ENCODE data around the gene MBTD1.
A peak's percentile ranks its signal among the peaks of the same experiment; 100 is the strongest.

Gene MBTD1

DNA sequence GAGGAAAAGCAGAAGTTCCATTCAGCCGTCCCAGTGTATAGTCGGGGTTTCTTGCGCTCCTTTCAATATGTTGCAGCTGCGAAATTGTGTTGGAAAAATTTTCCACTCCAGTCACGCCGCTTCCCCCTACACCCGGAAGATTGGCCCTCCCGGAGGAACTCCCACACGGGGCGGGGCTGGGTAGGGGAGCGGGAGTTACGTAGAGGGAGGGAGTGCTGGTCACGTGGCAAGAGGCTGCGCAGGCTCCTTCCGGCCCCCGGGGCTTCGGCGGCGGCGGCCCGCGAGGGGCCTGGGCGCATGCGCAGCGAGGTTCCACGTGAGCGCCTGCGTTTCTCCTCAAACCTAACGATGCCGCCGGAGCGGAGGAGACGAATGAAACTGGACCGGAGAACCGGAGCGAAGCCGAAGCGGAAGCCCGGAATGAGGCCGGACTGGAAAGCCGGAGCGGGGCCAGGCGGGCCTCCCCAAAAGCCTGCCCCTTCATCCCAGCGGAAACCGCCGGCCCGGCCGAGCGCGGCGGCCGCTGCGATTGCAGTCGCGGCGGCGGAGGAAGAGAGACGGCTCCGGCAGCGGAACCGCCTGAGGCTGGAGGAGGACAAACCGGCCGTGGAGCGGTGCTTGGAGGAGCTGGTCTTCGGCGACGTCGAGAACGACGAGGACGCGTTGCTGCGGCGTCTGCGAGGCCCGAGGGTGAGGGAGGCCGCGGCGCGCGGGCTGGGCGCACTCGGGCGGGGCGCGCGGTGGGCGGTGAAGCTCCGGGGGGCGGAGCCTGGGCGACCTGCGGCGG, 581 bp upstream of the MBTD1 start, which contains the start of gene UTP18:
Gene UTP18, plus strand, starts transcription at position 310 of the 787 bp plus-strand sequence. Its CDS starts 39 bp downstream, at position 349.
- H3K9me3 Mint-ChIP-seq: no peaks in the 10 kb centered on the region
- peaks cover 22% of the 10 kb centered on the region for H3K36me3 Mint-ChIP-seq
- peak within 1 kb of the TSS; percentile 90 for H3K4me3 Mint-ChIP-seq
- peak within 1 kb of the TSS; percentile 98 for H3K27ac Mint-ChIP-seq
- H3K4me1 Mint-ChIP-seq: peaks cover 65% of the 10 kb centered on the region
- H3K27me3 Mint-ChIP-seq: no peaks in the 10 kb centered on the region

DNA sequence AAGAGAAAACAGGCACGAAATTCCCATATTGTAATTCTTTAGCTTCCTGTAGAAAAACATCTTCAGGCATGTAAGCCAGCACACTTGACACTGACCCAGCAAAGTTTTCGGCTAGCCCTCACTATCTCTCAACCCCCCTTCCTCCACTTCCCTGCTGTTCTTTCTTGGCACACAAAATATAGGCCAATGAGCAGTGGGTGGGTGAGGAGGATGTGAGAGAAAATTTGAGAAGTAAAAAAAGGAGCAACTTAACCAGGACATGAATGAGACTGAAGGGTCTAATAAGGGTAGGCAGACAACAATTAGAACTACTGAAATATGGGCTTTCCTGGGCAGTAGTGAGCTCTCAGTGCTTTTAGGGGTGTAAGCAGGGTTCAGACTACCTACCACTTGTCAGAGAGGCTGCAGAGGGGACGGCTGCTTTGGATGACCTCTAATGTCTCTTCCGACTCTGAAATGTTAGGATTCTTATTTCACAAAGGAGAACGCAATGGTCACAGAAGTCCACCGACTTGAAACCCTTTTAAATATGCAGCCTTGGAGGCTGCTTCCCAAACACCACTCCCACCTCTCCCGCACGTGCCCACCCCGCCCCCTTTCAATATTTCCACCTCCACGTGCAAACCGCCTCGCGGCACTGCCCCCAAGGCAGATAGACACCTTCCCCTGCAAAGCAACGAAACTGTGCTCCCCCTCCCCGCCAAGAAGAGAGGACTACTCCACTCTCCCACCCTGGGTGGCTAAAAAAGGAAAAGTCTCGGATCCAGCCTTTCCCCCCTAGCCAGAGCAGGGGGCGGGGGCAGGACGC, 889 bp downstream of the MBTD1 start:
- Mint-ChIP-seq H3K27me3 (no peaks in the 10 kb centered on the region), H3K4me1 (peaks cover 70% of the 10 kb centered on the region), H3K36me3 (peaks cover 21% of the 10 kb centered on the region), H3K4me3 (peak overlapping the region; percentile 90), H3K9me3 (no peaks in the 10 kb centered on the region), H3K27ac (peak overlapping the region; percentile 84)

DNA sequence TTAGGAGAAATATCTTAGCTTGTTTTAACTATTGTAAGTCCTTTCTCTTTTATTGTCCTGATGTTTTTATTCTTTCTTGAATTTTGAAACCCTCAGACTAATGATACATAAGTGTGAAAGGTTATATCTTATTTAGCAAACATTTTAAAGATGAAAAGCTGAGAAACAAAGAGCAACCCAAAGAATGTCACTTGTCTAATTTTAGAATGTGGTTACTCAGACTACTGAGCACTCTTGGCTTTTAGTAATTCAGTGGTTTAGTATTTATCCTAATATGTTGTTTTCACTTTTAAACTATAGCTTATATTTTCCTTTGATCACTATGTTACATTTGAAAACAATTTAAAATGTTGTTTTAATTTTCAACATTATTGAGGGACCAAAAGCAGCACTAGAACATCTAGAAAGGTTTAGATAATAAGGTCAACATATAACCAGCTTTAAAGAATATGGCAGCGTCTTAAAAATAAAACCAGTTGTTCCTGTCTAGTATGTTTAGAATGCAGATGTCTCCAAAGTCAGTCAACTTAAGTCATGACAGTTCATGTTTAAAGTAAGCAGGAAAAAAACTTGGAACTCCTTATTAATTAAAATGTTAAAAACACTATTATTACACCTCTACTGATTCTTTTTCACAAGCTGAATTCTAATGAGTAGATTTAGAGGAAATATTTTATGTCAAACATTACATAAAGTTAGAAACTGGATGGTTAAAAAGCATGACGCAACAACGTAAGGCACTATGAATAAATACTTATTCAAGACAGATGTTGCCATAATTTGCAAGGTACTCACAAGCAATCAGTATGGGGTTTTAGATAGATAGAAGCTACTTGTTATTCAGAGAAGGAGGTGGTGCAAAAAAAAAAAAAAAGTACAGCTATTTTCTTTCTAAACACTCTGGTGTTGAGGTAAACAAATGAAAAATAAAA, 2.4 kb downstream of the MBTD1 start:
- no peaks in the 10 kb centered on the region for H3K9me3 Mint-ChIP-seq
- peak overlapping the region; percentile 90 for H3K4me3 Mint-ChIP-seq
- peaks cover 67% of the 10 kb centered on the region for H3K4me1 Mint-ChIP-seq
- H3K27me3 Mint-ChIP-seq: no peaks in the 10 kb centered on the region
- H3K36me3 Mint-ChIP-seq: peaks cover 21% of the 10 kb centered on the region
- no peak overlapping the region for H3K27ac Mint-ChIP-seq

DNA sequence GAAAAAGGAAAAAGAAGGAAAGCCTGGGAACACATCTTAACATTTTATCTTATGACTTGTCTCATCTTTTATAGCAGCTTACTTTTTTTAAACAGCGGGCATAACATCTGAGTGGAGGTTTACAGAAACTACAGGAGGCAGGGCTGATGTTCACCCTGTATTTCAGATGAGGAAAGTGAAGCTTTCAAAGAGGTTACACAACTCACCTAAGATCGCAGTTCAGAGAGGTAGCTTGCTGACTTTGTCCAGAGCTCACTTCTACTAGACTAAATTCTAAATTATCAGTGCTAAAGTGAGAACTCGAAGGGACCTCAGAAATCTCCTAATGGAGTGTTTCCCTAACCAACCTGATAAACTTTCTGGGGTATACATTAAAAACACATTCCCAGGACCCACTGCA, 3.7 kb downstream of the MBTD1 start:
- no peaks in the 10 kb centered on the region for H3K27me3 Mint-ChIP-seq
- H3K9me3 Mint-ChIP-seq: no peaks in the 10 kb centered on the region
- H3K27ac Mint-ChIP-seq: no peak overlapping the region
- peaks cover 61% of the 10 kb centered on the region for H3K4me1 Mint-ChIP-seq
- peak overlapping the region; percentile 47 for H3K4me3 Mint-ChIP-seq
- H3K36me3 Mint-ChIP-seq: peaks cover 20% of the 10 kb centered on the region

DNA sequence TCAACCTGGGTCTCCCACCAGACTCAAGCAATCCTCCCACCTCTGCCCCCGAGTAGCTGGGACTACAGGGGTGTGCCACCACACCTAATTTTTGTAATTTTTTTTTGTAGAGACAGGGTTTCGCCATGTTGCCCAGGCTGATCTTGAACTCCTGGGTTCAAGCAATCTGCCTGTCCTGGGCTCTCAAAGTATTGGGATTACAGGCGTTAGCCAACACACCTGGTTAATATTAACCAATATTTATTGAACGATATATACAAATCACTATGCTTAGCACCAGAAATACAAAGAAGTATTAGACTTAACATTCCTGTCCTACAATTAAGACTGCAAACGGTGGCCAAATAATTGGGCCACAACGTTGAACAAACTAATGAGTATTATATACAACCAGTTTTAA, 4.2 kb downstream of the MBTD1 start:
- Mint-ChIP-seq H3K36me3 (peaks cover 23% of the 10 kb centered on the region), H3K9me3 (no peaks in the 10 kb centered on the region), H3K27ac (no peak overlapping the region), H3K4me1 (peaks cover 65% of the 10 kb centered on the region), H3K4me3 (peak overlapping the region; percentile 47), H3K27me3 (no peaks in the 10 kb centered on the region)

DNA sequence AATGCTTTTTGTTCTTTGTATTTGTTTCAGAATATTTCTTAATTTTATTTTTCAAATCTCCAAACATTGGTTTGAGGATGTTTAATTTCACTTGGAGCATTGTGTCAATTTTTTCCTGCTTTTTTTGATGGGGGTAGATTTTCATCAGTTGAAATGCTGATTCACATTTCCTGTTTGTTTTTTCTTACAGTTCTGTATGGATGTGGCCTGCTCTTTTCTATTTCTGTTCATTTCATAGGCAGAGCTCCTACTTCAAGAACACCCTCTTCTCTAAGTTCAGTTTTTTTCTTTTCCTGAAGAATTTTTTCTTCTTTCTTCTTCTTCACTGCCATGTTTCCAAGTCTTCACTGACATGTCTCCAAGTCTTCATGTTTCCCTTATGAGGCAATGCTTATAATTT, 8.8 kb downstream of the MBTD1 start:
- no peak overlapping the region for H3K4me3 Mint-ChIP-seq
- H3K9me3 Mint-ChIP-seq: no peaks in the 10 kb centered on the region
- peaks cover 25% of the 10 kb centered on the region for H3K36me3 Mint-ChIP-seq
- H3K4me1 Mint-ChIP-seq: peaks cover 36% of the 10 kb centered on the region
- H3K27me3 Mint-ChIP-seq: no peaks in the 10 kb centered on the region
- H3K27ac Mint-ChIP-seq: no peak overlapping the region

DNA sequence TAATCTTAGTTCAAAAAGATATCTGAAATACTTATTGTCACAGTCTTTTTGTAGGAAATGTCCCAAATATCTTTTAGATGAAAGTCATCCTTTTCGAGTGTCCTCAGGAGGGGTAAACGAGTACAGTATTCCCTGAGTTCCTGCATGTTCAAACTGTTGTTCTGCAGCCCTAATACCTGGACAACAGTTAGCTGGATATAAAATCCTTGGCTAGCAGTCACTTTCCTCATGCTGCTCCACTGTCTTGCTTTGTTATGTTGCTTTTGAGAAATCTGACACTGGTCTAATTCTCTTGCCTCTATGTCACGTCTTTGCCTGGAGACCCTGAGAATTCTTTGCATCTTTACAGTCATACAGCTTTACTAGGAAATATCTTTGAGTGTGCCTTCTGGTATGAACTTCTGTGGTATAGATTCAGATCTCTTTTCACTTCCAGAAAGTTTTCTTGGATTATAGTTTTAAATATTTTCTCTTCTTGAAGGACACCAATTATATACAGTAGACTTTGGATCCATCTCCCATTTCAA, 9.5 kb downstream of the MBTD1 start:
- no peak overlapping the region for H3K4me3 Mint-ChIP-seq
- H3K27ac Mint-ChIP-seq: no peak overlapping the region
- peaks cover 32% of the 10 kb centered on the region for H3K4me1 Mint-ChIP-seq
- H3K9me3 Mint-ChIP-seq: no peaks in the 10 kb centered on the region
- peaks cover 25% of the 10 kb centered on the region for H3K36me3 Mint-ChIP-seq
- H3K27me3 Mint-ChIP-seq: no peaks in the 10 kb centered on the region

DNA sequence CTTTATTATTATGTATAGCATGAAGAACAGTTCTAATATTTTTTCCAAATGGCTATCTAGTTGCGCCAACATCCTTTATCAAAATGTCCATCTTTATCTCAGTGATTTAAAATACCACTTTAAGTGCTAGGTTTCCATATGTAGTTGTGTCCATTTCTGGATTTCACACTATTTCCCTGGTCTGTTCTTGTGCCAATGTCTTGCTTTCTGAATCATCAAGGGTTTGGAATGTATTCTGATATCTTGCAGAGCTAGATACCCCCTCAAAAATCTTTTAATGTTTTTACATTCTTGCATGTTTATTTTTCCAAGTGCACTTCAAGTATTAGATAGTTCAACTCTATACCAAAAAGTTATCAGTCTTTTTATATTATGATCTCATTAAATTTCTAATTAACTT, 14.3 kb downstream of the MBTD1 start:
- Mint-ChIP-seq H3K36me3 (peaks cover 9% of the 10 kb centered on the region), H3K27me3 (no peaks in the 10 kb centered on the region), H3K27ac (no peak overlapping the region), H3K4me3 (no peak overlapping the region), H3K4me1 (peaks cover 25% of the 10 kb centered on the region), H3K9me3 (no peaks in the 10 kb centered on the region)

DNA sequence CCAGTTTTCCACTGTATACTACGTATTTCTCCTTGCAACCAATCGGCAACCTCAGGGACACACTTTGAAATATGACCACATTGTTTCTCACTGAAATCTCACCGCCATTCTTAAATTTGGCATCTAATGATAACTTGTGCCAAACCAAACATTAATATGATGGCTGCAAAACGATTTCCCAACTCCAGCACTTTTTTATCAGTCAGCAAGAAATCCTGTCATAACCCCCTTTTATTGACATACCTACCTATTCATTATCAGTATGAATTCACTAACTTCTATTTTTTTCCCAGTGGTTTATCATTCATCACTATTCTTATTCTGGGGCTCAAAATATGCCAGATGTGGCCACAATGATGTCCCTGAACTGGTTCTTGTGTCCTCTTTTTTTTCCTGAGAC, 15.8 kb downstream of the MBTD1 start:
- Mint-ChIP-seq H3K27me3 (no peaks in the 10 kb centered on the region), H3K27ac (peak overlapping the region; percentile 15), H3K9me3 (no peaks in the 10 kb centered on the region), H3K36me3 (peaks cover 6% of the 10 kb centered on the region), H3K4me1 (peaks cover 34% of the 10 kb centered on the region), H3K4me3 (no peak overlapping the region)

DNA sequence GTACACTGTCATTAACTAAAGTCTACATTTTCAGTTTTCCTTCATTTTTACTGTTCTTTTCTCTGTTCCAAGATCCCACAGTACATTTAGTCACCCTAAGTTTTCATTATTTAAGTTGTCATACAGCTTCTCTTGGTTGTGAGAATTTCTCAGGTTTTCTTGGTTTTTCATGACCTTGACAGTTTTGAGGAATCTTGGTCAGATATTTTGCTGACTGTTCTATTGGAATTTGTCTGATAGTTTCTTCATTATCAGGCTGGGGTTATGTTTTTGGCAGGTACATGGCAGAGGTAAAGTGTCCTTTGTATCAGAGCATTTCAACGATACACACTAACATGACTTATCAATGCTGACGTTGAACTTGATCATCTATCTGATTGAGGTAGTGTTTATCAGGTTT, 19.6 kb downstream of the MBTD1 start:
- H3K27me3 Mint-ChIP-seq: no peaks in the 10 kb centered on the region
- H3K4me1 Mint-ChIP-seq: peaks cover 64% of the 10 kb centered on the region
- peaks cover 2% of the 10 kb centered on the region for H3K36me3 Mint-ChIP-seq
- no peak overlapping the region for H3K27ac Mint-ChIP-seq
- no peak overlapping the region for H3K4me3 Mint-ChIP-seq
- no peaks in the 10 kb centered on the region for H3K9me3 Mint-ChIP-seq

DNA sequence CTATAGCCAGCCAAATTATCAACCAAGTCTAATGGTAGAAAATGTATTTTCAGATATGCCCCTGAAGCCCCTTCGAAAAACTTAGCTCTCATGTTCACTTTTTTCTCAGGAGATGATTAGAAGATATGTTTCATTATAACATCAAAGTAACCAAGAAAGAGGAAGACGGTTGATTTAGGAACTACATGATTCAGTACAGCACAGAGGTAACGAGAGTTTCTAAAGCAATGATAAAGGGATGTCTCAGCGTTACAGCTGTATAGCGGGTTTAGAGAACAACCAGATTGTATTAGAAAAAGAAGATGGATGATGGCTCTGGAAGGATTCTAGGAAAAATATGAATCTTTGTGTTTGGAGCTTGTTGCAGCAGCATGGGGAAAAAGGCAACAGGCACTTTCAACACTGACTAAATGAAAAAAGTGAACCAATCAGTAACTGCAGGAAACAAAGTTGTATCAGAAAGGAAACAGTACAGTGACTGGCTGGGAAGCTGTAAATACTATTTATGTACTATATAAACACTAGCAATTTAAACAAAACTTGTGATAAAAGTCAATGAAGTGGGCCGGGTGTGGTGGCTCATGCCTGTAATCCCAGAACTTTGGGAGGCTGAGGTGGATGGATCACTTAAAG, 21.5 kb downstream of the MBTD1 start:
- H3K27ac Mint-ChIP-seq: peak overlapping the region; percentile 31
- peaks cover under 1% of the 10 kb centered on the region for H3K36me3 Mint-ChIP-seq
- no peaks in the 10 kb centered on the region for H3K9me3 Mint-ChIP-seq
- H3K4me3 Mint-ChIP-seq: peak overlapping the region; percentile 48
- H3K4me1 Mint-ChIP-seq: peaks cover 58% of the 10 kb centered on the region
- H3K27me3 Mint-ChIP-seq: no peaks in the 10 kb centered on the region

DNA sequence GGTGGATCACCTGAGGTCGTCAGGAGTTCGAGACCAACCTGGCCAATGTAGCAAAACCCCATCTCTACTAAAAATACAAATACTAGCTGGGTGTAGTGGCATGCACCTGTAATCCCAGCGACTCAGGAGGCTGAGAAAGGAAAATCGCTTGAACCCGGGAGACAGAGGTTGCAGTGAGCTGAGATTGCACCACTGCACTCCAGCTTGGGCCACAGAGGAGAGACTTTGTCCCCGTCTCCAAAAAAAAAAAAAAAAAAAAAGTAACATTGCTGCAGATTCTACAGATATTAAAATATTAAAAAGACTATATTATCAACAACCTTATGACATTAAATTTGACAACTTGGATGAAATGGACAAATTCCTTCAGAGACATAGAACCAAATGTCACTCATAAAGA, 25.7 kb downstream of the MBTD1 start:
- Mint-ChIP-seq H3K27ac (no peak overlapping the region), H3K27me3 (no peaks in the 10 kb centered on the region), H3K9me3 (no peaks in the 10 kb centered on the region), H3K4me1 (peaks cover 63% of the 10 kb centered on the region), H3K36me3 (peaks cover 2% of the 10 kb centered on the region), H3K4me3 (no peak overlapping the region)

DNA sequence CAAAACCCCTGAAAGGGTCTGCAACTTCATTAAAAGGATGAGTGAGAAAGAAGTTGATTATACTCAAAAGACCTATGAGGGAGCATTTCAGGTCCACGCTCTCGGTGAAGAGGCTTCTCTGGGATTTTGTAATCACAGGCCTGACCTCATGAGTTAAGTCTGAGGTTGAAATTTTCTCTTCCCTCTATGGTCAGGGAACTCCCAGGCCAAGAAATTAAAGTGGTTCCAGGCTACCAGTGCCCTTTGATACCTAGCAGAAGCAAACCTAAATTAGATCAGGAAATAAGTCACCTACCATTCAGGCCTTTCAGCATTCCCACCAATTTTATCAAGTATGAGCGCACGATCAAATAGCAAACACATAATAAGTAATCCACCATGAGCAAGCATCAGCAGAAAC, 27.9 kb downstream of the MBTD1 start:
- H3K36me3 Mint-ChIP-seq: peaks cover 2% of the 10 kb centered on the region
- no peaks in the 10 kb centered on the region for H3K9me3 Mint-ChIP-seq
- no peak overlapping the region for H3K4me3 Mint-ChIP-seq
- peaks cover 51% of the 10 kb centered on the region for H3K4me1 Mint-ChIP-seq
- H3K27ac Mint-ChIP-seq: no peak overlapping the region
- H3K27me3 Mint-ChIP-seq: no peaks in the 10 kb centered on the region

DNA sequence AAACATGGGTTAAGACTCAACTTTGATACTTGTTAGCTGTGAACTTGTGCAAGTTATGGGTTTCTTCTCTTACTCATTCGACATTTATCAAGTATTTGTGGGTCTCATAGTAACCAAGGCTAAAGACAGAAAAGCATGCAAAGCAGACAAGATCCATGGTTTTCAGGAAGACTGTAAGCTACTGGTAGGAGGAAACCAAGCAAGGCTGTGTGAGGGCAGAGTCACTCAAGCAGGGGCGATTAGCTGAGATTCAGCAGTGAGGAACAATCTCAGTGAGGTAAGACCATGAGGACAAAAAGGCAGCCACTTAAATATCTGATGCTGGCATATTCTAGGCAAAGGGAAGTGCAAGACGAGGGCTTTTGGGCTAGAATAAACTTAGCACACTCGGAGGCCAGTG, 29.5 kb downstream of the MBTD1 start:
- Mint-ChIP-seq H3K27me3 (no peaks in the 10 kb centered on the region), H3K36me3 (peaks cover 2% of the 10 kb centered on the region), H3K4me1 (peaks cover 41% of the 10 kb centered on the region), H3K9me3 (no peaks in the 10 kb centered on the region), H3K4me3 (no peak overlapping the region), H3K27ac (no peak overlapping the region)

DNA sequence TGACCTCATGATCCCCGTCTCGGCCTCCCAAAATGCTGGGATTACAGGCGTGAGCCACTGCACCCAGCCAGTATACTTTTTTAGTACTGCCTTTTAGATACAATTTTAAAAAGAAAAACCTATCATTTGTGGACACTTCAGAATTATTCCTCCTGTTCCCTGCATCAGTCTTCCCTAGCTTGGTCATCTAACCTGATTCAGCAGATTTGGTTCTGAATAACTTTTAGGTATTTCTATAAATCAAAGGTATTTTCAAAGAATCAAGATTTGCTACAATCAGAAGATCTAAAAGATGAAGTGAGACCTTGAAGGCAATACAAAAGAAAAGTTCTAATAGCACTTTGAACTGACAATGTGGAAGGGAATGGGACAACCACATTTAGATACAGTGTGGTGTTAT, 30.0 kb downstream of the MBTD1 start:
- no peak overlapping the region for H3K4me3 Mint-ChIP-seq
- H3K27me3 Mint-ChIP-seq: no peaks in the 10 kb centered on the region
- H3K9me3 Mint-ChIP-seq: no peaks in the 10 kb centered on the region
- H3K36me3 Mint-ChIP-seq: peaks cover 5% of the 10 kb centered on the region
- peaks cover 45% of the 10 kb centered on the region for H3K4me1 Mint-ChIP-seq
- no peak overlapping the region for H3K27ac Mint-ChIP-seq
